ENCODE measurements around the gene ORC2.

ORC2 gene

GRCh38 chr2:200861617-200862155 lies 101.8 kb downstream of the ORC2 start:
- no peak for DNase-seq (ENCODE audit: low read depth in 3 of 3)

- DNase-seq (ENCODE audit: low read depth in 3 of 3), result peak in 1 of 3 experiments; percentile 31
These were observed 103.2 kb downstream of the ORC2 start for GRCh38 chr2:200860092-200860795.
